ENCODE data around the gene SRPK3. TPM values are rescaled to one million over a fixed set of nuclear protein-coding genes. Genes with fewer than 3 reads are reported as not detected.

The SRPK3 gene
- total RNA-seq, 2 experiments from 2014 or later: 0.09 TPM; not detected in 1

DNA sequence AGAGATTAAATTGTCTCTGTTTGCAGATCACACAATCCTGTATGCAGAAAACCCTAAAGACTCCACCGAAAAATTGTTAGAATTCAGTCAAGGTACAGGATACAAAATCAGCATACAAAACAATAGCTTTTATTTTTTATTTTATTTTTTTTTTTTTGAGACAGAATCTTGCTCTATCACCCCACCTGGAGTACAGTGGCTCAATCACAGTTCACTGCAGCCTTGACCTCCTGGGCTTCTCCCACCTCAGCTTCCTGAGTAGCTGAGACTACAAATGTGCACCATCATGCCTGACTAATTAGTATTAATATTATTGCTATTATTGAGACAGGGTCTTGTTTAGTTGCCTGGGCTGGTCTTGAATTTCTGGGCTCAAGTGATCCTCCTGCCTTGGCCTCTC, 25.7 kb upstream of the SRPK3 start:
- ATAC-seq: no peak
- Mint-ChIP-seq H3K36me3 (ENCODE audit: low read depth) (no peaks in the 10 kb centered on the region), H3K4me1 (ENCODE audit: low read depth) (no peaks in the 10 kb centered on the region), H3K27ac (no peak overlapping the region), H3K9me3 (no peaks in the 10 kb centered on the region), H3K4me3 (no peak overlapping the region), H3K27me3 (no peaks in the 10 kb centered on the region)
- DNase-seq: no peak
- intact Hi-C loops (cut with micrococcal nuclease): no loop called here
- TF ChIP-seq, protein P1, sequence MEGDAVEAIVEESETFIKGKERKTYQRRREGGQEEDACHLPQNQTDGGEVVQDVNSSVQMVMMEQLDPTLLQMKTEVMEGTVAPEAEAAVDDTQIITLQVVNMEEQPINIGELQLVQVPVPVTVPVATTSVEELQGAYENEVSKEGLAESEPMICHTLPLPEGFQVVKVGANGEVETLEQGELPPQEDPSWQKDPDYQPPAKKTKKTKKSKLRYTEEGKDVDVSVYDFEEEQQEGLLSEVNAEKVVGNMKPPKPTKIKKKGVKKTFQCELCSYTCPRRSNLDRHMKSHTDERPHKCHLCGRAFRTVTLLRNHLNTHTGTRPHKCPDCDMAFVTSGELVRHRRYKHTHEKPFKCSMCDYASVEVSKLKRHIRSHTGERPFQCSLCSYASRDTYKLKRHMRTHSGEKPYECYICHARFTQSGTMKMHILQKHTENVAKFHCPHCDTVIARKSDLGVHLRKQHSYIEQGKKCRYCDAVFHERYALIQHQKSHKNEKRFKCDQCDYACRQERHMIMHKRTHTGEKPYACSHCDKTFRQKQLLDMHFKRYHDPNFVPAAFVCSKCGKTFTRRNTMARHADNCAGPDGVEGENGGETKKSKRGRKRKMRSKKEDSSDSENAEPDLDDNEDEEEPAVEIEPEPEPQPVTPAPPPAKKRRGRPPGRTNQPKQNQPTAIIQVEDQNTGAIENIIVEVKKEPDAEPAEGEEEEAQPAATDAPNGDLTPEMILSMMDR (IDR thresholded peaks at IDR 0.05): no peak
- ChIA-PET POLR2A (no interaction called here), CTCF (interaction anchor here (0.6 to 1.7 kb wide), 3 partner anchors 8 to 71 kb away, joined by 3 to 10 read pairs (median 3); partner anchors contain the start of gene PLXNB3)

DNA sequence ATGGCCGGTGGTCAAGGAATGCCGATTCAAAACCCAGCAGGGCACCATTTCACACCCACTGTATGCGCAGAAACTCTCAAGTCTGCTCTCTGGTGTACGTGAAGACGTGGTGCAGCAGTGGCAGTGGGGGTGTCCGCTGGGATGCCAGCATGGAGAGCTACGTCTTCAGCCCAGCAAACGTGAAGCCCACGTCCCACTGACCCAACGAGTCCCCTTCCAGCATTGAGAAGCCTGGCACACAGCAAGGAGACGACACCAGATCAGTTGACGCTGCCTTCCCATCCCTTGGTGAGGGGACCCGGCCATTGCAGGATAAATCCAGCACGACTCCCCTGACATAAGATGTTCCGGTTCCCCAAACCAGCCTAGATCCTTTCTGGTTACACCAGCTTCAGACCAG, 19.0 kb upstream of the SRPK3 start:
- Mint-ChIP-seq H3K4me1 (ENCODE audit: low read depth) (peaks cover 9% of the 10 kb centered on the region), H3K27ac (no peak overlapping the region), H3K4me3 (no peak overlapping the region), H3K27me3 (no peaks in the 10 kb centered on the region), H3K36me3 (ENCODE audit: low read depth) (no peaks in the 10 kb centered on the region), H3K9me3 (no peaks in the 10 kb centered on the region)
- intact Hi-C loops (cut with micrococcal nuclease): loop anchor here (10.0 kb wide), 1 partner anchor 163 kb away; the partner anchor contains the start of gene ARHGAP4
- no peak for ATAC-seq
- POLR2A ChIA-PET: no interaction called here
- TF ChIP-seq, protein P1 (IDR thresholded peaks at IDR 0.05): no peak
- no peak for DNase-seq
- CTCF ChIA-PET: no interaction called here

DNA sequence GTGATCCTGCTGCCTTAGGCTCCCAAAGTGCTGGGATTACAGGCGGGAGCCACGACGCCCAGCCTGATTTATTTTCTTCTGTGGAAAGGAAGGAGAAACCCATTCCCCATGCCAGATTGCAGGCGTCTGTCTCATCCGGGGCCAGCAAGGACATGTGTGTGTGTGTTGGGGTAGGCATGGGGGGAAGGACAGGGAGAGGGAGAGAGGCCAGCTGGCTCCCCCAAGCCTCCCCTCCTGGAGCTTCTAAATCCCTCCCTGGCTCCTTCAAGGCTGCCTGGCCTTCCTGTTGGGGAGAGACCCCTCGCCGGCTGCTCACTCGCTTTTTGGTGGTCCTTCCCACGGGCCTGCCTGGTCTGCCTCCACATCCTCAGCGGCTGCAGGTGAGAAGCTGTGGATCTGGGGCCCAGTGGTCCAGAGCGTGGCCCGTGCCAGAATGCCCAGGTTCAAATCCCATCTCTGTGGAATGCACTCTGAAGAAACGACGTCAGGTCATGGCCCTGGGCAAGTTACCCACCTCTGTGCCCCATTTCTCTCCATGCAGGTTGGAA, 18.1 kb upstream of the SRPK3 start:
- ChIA-PET POLR2A (no interaction called here), CTCF (interaction anchor here (1.2 to 2.0 kb wide), 5 partner anchors 8 to 204 kb away, joined by 3 to 10 read pairs (median 3); no protein-coding TSS in a partner anchor)
- Mint-ChIP-seq H3K4me3 (no peak overlapping the region), H3K9me3 (no peaks in the 10 kb centered on the region), H3K27me3 (no peaks in the 10 kb centered on the region), H3K4me1 (ENCODE audit: low read depth) (peaks cover 11% of the 10 kb centered on the region), H3K36me3 (ENCODE audit: low read depth) (no peaks in the 10 kb centered on the region), H3K27ac (no peak overlapping the region)
- no peak for ATAC-seq
- TF ChIP-seq, protein P1 (IDR thresholded peaks at IDR 0.05): no peak
- intact Hi-C loops (cut with micrococcal nuclease): loop anchor here (10.0 kb wide), 1 partner anchor 162 kb away; the partner anchor contains the start of gene ARHGAP4
- DNase-seq: no peak

DNA sequence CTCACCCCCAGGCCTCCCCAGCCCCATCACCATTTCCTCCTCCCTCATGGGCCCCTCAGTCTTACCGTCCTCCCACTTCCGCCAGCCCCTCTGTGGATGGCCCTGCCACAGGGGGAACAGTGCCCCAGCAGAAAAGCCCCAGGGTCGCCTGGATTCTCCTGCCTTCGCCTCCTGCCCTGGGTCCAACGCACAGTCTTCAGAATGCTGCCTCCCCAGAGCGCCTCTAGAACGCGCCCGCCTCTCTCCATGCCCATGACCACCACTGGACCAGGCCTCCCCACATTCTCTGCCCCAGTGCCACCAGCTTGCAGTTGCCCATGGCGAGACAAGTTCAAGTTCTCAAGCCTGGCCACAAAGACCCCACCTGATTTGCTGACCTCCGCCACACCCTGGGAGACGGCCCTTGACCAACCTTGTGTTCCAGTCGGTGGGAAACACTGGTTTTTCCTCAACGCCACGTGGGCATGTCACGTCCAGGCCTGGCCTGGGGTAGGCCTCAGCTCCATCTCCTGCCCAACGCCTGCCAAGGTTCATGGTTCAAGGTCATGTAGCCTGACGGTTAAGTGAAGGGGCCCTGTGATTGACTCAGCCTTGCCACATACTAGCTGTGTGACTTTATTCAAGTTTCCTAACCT, 17.4 kb upstream of the SRPK3 start:
- ATAC-seq: no peak
- no peak overlapping the region for H3K4me3 Mint-ChIP-seq
- no peaks in the 10 kb centered on the region for H3K36me3 Mint-ChIP-seq (ENCODE audit: low read depth)
- ChIA-PET CTCF (interaction anchor here (0.7 to 2.0 kb wide), 11 partner anchors 9 to 203 kb away, joined by 3 to 10 read pairs (median 3); no protein-coding TSS in a partner anchor), POLR2A (interaction anchor here (1.0 kb wide), 1 partner anchor 162 kb away, joined by 4 read pairs; the partner anchor contains the start of gene ARHGAP4)
- H3K27ac Mint-ChIP-seq: no peak overlapping the region
- TF ChIP-seq, protein P1 (IDR thresholded peaks at IDR 0.05): no peak
- no peak for DNase-seq
- H3K4me1 Mint-ChIP-seq (ENCODE audit: low read depth): peaks cover 16% of the 10 kb centered on the region
- H3K9me3 Mint-ChIP-seq: no peaks in the 10 kb centered on the region
- no peaks in the 10 kb centered on the region for H3K27me3 Mint-ChIP-seq
- intact Hi-C loops (cut with micrococcal nuclease): loop anchor here (10.0 kb wide), 1 partner anchor 161 kb away; the partner anchor contains the start of gene ARHGAP4
